ENCODE results near the gene RGS9.
A peak's percentile ranks its signal among the peaks of the same experiment; 100 is the strongest.

Gene RGS9

DNA sequence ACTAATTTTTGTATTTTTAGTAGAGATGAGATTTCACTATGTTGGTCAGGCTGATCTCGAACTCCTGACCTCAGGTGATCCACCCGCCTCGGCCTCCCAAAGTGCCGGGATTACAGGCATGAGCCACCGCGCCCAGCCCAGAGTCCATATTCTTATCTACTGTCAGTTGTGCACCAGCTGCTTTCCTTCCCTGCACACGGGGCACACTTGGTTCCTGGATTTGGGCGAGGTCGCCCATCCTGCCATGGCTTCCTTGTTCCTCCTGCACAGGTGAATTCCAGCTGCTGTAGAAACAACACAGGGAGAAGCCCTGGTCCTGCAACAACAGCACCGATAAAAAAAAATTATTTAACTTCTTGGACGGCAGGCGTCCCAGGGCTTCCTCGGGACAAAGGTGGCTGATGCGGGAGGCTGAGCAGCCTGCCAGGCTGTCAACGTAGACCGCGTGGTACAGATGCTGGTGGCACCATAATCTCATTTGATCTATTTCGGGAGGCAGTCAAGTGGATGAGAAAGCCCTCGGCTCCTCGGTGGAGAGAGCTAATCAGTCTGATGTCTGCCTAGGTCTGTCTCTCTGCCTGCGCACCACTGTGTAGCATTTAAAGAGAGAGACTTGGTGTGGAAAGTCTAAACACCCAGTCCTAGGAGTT is 19.1 kb downstream of the RGS9 start:
- H3K4me1 Mint-ChIP-seq: peaks cover 26 to 34% of the 10 kb centered on the region in 2 donors
- no peaks in the 10 kb centered on the region for H3K9me3 Mint-ChIP-seq
- H3K4me3 Mint-ChIP-seq: no peak overlapping the region
- DNase-seq (no peak), ATAC-seq (replicated peaks) (no peak)
- H3K27ac Mint-ChIP-seq: no peak overlapping the region
- H3K36me3 Mint-ChIP-seq: peaks cover 3 to 5% of the 10 kb centered on the region in 2 donors
- no peaks in the 10 kb centered on the region for H3K27me3 Mint-ChIP-seq

DNA sequence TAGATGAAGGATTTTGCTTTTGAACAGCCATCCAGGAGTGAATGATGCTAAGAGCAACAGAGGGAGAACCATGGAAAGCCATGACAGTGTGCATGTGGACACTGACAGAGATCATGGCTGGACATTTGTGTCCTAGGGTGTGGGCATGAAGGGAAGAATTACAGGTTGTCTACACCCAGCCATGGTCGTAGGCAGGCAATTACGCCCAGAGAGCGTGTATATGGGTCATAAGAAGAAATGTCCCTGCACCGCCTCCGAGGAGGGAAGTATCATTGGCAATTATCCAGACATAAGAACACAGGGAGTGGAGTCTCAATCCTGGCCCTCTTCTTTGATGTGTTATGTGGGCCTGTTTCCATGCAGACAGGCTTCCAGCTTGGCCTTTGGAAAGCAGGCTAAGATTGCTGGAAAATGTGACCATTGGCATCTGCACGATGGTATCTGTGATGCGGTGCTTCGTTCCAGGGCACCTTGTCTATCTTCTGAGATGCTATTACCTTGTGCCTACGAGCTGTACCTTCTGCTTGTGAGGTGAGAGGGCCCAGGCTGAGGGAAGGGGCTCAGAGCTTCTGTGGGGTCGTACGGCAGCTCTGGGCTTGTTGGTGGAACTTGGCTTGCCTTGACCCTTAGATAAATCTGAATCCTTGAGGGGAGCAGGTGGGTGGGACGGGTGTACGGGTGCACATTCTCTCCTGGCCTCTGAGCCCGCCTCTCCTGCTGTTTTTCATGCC is 19.8 kb downstream of the RGS9 start:
- Mint-ChIP-seq H3K4me3 (no peak overlapping the region), H3K36me3 (peaks cover 3 to 5% of the 10 kb centered on the region in 2 donors), H3K27ac (no peak overlapping the region), H3K9me3 (no peaks in the 10 kb centered on the region), H3K4me1 (peaks cover 26 to 34% of the 10 kb centered on the region in 2 donors), H3K27me3 (no peaks in the 10 kb centered on the region)
- DNase-seq (no peak), ATAC-seq (replicated peaks) (no peak)

DNA sequence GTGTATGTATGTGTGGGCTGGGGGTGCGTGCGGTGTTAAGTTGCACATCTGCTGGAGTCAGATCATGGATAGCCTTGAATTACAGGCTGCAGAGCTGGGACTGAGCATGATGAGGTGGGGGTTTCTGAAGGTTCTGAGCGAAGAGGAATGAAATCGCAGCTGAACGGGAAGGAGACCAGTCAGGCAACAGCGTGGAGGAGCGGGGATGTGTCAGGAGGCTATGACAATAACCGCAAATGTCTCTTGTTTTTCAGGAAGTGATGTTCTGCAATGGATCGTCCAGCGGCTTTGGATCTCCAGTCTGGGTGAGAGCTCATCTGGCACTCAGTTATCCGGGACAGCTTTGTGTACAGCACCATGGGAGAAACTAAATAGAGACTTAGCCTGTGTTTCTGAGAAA is 20.9 kb downstream of the RGS9 start:
- DNase-seq (no peak), ATAC-seq (replicated peaks) (no peak)
- H3K27me3 Mint-ChIP-seq: no peaks in the 10 kb centered on the region
- no peak overlapping the region for H3K4me3 Mint-ChIP-seq
- H3K9me3 Mint-ChIP-seq: no peaks in the 10 kb centered on the region
- H3K4me1 Mint-ChIP-seq: peaks cover 26 to 34% of the 10 kb centered on the region in 2 donors
- no peak overlapping the region for H3K27ac Mint-ChIP-seq
- H3K36me3 Mint-ChIP-seq: peaks cover 3 to 5% of the 10 kb centered on the region in 2 donors

DNA sequence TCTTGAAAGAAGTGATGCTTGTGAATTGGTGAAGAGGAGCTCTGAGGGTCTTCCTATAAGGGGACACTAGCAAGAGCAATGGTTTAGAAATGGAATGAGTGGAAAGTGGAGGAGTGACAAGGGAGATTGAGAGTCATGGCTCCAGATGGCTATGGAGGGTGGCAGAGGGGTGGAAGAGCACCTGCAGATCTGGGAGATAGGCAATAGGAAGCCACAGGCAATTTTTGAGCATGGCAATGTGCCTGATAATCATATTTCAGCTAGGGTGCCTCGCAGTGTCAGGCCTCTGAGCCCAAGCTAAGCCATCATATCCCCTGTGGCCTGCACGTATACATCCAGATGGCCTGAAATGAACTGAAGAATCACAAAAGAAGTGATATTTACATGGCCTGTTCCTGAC is 21.5 kb downstream of the RGS9 start:
- Mint-ChIP-seq H3K4me3 (no peak overlapping the region), H3K27me3 (no peaks in the 10 kb centered on the region), H3K36me3 (peaks cover 3 to 5% of the 10 kb centered on the region in 2 donors), H3K4me1 (peaks cover 29 to 38% of the 10 kb centered on the region in 2 donors), H3K9me3 (no peaks in the 10 kb centered on the region), H3K27ac (no peak overlapping the region)
- DNase-seq (no peak), ATAC-seq (replicated peaks) (no peak)

DNA sequence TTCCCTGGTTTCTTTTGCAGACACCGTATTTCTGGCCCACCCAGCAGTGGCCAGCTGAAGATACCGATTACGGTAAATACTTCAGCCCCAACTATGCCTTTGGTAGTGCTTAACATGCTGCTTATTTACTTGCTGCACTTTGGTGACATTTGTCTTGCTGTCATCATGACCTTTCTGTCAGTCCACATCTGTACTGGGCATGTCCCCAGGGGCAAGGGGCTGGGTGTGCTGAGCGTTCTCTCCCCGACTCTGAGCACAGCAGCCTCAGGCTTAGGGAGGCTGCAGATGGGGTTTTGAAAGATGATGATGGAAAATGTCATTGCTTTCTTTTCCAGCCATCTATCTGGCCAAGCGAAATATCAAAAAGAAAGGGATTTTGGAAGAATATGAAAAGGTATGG is 23.3 kb downstream of the RGS9 start:
- H3K27me3 Mint-ChIP-seq: no peaks in the 10 kb centered on the region
- peak; percentile 59 to 77 for ATAC-seq (replicated peaks)
- DNase-seq: no peak
- H3K4me3 Mint-ChIP-seq: peak overlapping the region in 1 of 2 donors; percentile 49
- H3K4me1 Mint-ChIP-seq: peaks cover 27 to 32% of the 10 kb centered on the region in 2 donors
- H3K27ac Mint-ChIP-seq: peak overlapping the region; percentile 73
- peaks cover 2 to 5% of the 10 kb centered on the region in 2 donors for H3K36me3 Mint-ChIP-seq
- no peaks in the 10 kb centered on the region for H3K9me3 Mint-ChIP-seq

DNA sequence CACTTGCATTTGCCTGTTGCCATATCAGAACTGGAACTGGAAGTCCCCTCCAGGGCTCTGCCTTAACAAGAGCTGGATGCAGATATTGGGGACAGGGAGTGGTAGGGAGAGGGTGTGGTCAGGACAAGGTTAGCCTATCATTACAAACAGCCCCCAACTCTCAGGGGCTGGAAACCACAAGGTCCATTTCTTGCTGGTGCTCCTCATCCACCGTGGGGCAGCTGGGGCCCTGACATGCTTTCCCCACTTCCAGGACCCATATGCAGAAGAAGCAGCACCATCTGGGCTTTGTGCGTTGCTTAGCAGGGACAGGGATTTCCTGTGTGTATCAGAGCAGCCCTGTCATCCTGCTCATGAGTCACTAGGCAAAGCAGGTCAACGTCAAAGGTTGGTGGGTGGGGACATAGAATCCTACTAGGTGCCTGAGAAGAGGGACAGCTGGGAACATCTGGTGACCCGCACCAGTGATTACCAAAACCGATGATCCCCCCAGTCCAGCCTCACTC is 26.9 kb downstream of the RGS9 start:
- Mint-ChIP-seq H3K36me3 (peaks cover 4% of the 10 kb centered on the region in 2 donors), H3K27ac (peak overlapping the region; percentile 83), H3K4me3 (no peak overlapping the region), H3K27me3 (no peaks in the 10 kb centered on the region), H3K9me3 (no peaks in the 10 kb centered on the region), H3K4me1 (peaks cover 19 to 20% of the 10 kb centered on the region in 2 donors)
- DNase-seq (peak; percentile 51), ATAC-seq (replicated peaks) (peak; percentile 85 to 94)

DNA sequence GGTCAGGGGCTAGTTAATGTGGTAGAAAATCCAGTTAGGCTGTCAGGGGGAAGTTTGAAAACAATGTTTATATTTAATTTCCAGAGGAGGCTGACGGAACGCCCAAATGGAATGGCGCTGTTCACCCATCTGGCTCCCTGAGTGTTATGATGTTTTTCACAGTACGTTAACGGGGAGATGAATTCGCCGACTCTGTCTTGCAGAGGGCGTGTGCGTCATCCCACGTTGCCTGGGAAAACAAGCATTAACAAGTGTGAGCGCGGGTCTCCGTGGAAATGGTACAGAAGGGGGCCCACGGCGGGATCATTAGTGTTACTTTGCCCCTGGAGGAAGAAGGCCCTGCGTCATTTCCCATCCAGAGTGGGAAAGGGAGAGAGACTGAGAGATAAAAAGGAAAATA is 29.6 kb downstream of the RGS9 start:
- ATAC-seq (replicated peaks): no peak
- peaks cover 12 to 14% of the 10 kb centered on the region in 2 donors for H3K4me1 Mint-ChIP-seq
- H3K9me3 Mint-ChIP-seq: no peaks in the 10 kb centered on the region

DNA sequence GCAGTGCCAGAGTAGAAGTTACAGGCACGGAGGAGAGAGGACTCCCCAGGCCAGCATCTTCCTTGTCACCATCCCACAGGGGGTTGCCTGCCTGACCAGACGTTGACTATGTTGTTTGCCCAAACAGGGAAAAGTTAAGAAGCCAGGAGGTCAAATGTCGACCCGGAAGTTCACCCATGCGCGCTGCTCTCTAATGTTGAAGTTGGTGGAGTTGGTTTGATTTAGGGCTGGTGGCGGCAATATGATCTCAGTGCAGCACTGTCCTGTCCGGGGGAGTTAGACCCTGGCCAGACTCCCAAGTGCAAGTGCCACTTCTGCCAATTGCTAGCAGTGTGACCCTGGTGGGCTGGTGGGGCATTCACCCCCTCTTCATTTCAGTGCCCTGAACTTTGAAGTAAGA is 30.4 kb downstream of the RGS9 start:
- ATAC-seq (replicated peaks) (no peak), DNase-seq (no peak)
- peaks cover 12 to 14% of the 10 kb centered on the region in 2 donors for H3K4me1 Mint-ChIP-seq
- H3K36me3 Mint-ChIP-seq: peaks cover 2 to 4% of the 10 kb centered on the region in 2 donors
- H3K9me3 Mint-ChIP-seq: no peaks in the 10 kb centered on the region
- H3K27me3 Mint-ChIP-seq: no peaks in the 10 kb centered on the region
- H3K4me3 Mint-ChIP-seq: no peak overlapping the region
- H3K27ac Mint-ChIP-seq: no peak overlapping the region

More for the DNA sequence above, 29.6 kb downstream of the RGS9 start:
- Mint-ChIP-seq H3K27me3 (no peaks in the 10 kb centered on the region), H3K27ac (no peak overlapping the region), H3K36me3 (peaks cover 2 to 4% of the 10 kb centered on the region in 2 donors), H3K4me3 (no peak overlapping the region)
- DNase-seq: no peak

DNA sequence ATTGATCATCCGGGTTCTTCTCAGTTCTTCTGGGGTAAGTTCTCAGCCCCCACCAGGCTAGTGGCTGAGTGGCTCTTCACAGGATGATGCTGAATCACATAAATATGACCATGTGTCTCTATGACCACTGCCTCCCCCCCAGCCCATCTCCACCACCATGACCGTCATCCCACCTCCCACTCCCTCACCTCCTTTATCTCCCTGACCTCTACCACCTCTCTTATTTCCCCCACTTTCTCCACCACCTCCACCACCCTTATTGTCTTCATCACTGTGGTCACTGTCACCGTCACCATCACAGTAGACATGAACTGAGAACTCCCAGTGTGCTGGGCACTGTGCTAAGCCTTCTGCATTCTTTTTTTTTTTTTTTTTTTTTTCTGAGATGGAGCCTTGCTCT is 32.5 kb downstream of the RGS9 start:
- peaks cover 2 to 4% of the 10 kb centered on the region in 2 donors for H3K36me3 Mint-ChIP-seq
- H3K27me3 Mint-ChIP-seq: no peaks in the 10 kb centered on the region
- ATAC-seq (replicated peaks) (no peak), DNase-seq (no peak)
- H3K9me3 Mint-ChIP-seq: no peaks in the 10 kb centered on the region
- H3K4me3 Mint-ChIP-seq: no peak overlapping the region
- peaks cover 0 to 2% of the 10 kb centered on the region in 2 donors for H3K4me1 Mint-ChIP-seq
- H3K27ac Mint-ChIP-seq: no peak overlapping the region

DNA sequence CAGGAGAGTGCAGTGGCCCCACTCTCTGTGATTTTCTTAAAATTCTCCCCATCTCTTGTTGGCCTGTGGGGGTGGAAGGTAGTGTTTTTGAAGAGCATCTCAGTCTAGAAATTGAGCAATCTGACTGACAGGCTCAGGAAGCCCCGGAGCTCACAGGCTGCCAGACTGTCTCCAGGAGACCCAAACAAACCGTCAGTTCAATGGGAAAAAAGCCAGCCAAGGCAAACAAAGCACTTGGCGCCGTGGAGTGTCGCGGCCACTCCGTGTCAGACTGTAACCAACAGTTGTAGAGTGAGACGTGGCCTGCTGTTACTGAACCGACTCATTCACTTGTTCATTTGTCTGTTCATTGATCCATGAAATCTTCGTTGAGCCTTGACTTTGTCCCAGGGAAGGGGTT is 33.7 kb downstream of the RGS9 start:
- Mint-ChIP-seq H3K9me3 (no peaks in the 10 kb centered on the region), H3K27me3 (no peaks in the 10 kb centered on the region), H3K27ac (no peak overlapping the region), H3K4me1 (peaks cover under 1 to 1% of the 10 kb centered on the region in 2 donors), H3K36me3 (peaks cover 0 to 2% of the 10 kb centered on the region in 2 donors), H3K4me3 (no peak overlapping the region)
- ATAC-seq (replicated peaks): no peak
- no peak for DNase-seq

DNA sequence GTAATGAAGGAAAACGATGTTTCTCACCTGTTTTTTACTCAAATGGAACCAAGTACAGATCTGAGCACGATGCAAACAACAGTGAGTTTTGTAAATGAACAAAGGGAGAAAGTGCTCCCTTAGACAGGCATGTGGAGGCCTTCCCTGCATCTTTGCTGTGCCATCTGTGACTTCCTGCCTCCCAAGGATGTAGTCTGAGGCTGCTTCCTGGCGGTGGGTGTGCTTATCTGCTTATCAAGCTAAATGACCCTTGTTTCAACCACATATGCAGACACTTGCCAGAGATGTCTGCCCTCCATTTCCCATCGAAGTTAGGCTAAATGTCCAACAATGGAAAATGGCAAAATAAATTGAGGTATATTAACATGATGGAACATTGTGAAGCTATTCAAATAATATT is 34.6 kb downstream of the RGS9 start:
- Mint-ChIP-seq H3K9me3 (peaks cover 0 to 4% of the 10 kb centered on the region in 2 donors), H3K36me3 (peaks cover 1 to 5% of the 10 kb centered on the region in 2 donors), H3K4me3 (no peak overlapping the region), H3K4me1 (peaks cover 5 to 10% of the 10 kb centered on the region in 2 donors), H3K27me3 (peaks cover 0 to 3% of the 10 kb centered on the region in 2 donors), H3K27ac (no peak overlapping the region)
- ATAC-seq (replicated peaks): no peak
- no peak for DNase-seq

DNA sequence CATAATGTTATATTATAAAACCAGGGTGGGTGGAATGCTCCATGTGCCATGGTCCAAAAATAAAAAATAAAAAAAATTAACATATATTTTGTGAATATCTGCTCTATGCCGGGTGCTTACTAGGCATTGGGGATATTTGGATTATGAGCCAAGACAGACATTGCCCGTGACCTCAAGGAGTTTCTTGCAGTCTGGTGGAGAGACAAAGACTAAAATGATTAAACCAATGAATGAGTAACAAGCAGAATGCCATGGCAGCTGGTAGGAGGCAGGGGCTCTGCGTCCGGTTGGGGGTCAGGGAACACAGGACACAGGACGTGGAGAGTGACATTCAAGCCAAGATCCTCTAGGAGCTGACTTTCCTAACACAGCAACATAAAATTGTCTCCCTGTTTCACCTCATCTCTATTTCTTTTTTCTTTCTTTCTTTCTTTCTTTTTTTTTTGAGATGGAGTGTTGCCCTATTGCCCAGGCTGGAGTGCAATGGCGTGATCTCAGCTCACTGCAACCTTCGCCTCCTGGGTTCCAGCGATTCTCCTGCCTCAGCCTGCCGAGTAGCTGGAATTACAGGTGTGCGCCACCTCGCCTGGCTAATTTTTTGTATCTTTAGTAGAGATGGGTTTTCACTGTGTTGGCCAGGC is 35.4 kb downstream of the RGS9 start:
- no peak overlapping the region for H3K4me3 Mint-ChIP-seq
- peaks cover 2 to 14% of the 10 kb centered on the region in 2 donors for H3K36me3 Mint-ChIP-seq
- H3K9me3 Mint-ChIP-seq: peaks cover 3 to 10% of the 10 kb centered on the region in 2 donors
- peaks cover 0 to 12% of the 10 kb centered on the region in 2 donors for H3K27me3 Mint-ChIP-seq
- H3K4me1 Mint-ChIP-seq: peaks cover 12 to 19% of the 10 kb centered on the region in 2 donors
- ATAC-seq (replicated peaks) (no peak), DNase-seq (no peak)
- no peak overlapping the region for H3K27ac Mint-ChIP-seq

DNA sequence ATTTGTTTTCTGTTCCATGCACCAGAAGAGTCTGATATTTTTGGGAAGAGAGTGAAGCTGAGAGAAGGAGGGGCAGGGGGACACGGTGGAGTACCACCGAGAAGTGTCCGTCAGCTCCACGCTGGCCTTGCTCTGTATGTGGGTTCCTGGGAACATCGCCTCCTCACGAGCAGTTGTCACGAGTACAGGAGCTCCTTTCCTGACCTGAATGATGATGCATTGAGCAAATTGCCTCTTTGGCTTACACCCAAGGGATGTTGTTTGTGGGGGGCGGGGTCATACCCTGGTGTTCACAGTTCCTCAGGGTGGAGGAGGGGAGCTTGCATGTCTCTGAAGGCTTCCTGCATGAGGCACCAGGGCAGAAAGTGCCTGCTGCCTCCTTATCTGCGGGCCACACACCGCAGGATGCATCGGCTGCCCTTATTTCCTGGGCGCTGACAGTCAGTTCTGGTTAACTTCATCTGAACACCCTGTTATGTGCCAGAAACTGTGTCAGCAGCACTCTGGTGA is 36.2 kb downstream of the RGS9 start:
- Mint-ChIP-seq H3K4me1 (peaks cover 15 to 23% of the 10 kb centered on the region in 2 donors), H3K27ac (no peak overlapping the region), H3K4me3 (peak overlapping the region in 1 of 2 donors; percentile 10), H3K36me3 (peaks cover 2 to 14% of the 10 kb centered on the region in 2 donors), H3K9me3 (peaks cover 3 to 10% of the 10 kb centered on the region in 2 donors), H3K27me3 (peaks cover 0 to 14% of the 10 kb centered on the region in 2 donors)
- DNase-seq (peak; percentile 33), ATAC-seq (replicated peaks) (peak; percentile 76 to 82)

DNA sequence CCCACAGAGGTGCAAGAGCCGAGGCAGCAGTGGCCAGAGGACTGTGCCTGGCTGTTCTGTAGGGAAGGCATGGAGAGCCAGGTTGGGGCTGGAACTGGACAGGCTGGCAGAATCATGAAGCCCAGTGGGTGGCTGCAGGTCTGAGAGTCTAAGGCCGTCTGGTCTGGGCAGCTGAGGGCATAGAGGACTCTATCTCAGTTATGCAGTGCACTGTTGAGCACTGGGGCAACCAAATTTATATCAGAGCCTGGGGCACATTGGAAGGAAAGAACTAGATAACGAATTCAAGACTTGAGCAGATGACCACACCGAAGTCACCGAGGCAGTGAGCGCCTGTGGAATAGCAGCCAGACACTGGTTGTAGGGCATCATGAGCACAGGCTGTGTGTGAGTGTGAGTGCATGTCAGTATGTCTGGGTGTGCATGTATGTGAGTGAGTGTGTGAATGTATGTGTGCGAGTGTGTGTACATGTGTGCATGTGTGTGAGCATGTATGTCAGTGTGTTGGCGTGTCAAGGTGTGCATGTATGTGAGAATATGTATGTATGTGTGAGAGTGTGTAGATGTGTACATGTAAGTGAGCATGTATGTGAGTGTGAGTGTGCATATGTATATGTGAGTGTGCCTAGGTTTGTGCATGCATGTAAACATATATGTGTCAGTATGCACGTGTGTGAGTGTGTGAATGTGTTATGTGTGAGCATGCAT is 37.0 kb downstream of the RGS9 start:
- Mint-ChIP-seq H3K27me3 (peaks cover 0 to 14% of the 10 kb centered on the region in 2 donors), H3K27ac (no peak overlapping the region), H3K4me1 (peaks cover 19 to 28% of the 10 kb centered on the region in 2 donors), H3K36me3 (peaks cover 2 to 14% of the 10 kb centered on the region in 2 donors), H3K4me3 (no peak overlapping the region), H3K9me3 (peaks cover 3 to 10% of the 10 kb centered on the region in 2 donors)
- ATAC-seq (replicated peaks) (no peak), DNase-seq (no peak)
